ENCODE results near the gene ZNF804A.

- TF ChIP-seq POLR2AphosphoS5 (IDR thresholded peaks at IDR 0.05; ENCODE audit: low read depth, low read length) = no peak
- TF ChIP-seq POLR2A (IDR thresholded peaks at IDR 0.05; ENCODE audit: low read depth, low read length) = no peak
Measured at GRCh38 chr2:184579226-184579625, 19.1 kb upstream of the ZNF804A start.
